OCI-LY7 (cell line): Measurements from ENCODE around the gene OLAH. TPM values are rescaled to one million over a fixed set of nuclear protein-coding genes. Genes with fewer than 3 reads are reported as not detected.

Experiments
- BruUV-seq: library from RNA; stranded (reverse); fragments of 400-500 nt; replicated peaks from 2 replicates; lab custom pipeline; 2021; lab: Mats Ljungman, UMichigan
- CTCF ChIA-PET: fragments of 300-600 bp; sonication (Branson Sonifier 250); formaldehyde crosslinking; loops from one replicate; lab custom pipeline; 2022; ENCODE audit warnings: antibody characterized with exemption; ENCODE audit not compliant: unreplicated experiment; lab: Charles Lee
- POLR2A ChIA-PET: fragments of 300-600 bp; sonication (Branson Sonifier 250); formaldehyde crosslinking; loops from one replicate; lab custom pipeline; 2022; ENCODE audit warnings: antibody characterized with exemption; lab: Charles Lee
- DNase-seq: peaks from one replicate; pipeline ENCODE4 v3.0.0-alpha.2; 2015; ENCODE audit warnings: low spot score
- H2AFZ ChIP-seq: fragments of 200-600 bp; sonication (generic), shearing (Covaris generic); 2 replicates; pipeline ENCODE4 v1.6.1; 2014; ENCODE audit warnings: mild to moderate bottlenecking, antibody characterized with exemption, low read length, moderate library complexity
- H3K27ac ChIP-seq: fragments of 200-600 bp; sonication (generic); 2 replicates; pipeline ENCODE4 v1.5.1; 2014; ENCODE audit warnings: mixed run types, low read depth, mild to moderate bottlenecking, moderate library complexity, low read length, inconsistent platforms; ENCODE audit not compliant: poor library complexity, severe bottlenecking
- H3K36me3 ChIP-seq: fragments of 200-600 bp; sonication (generic); 2 replicates; pipeline ENCODE4 v1.6.1; 2014; ENCODE audit warnings: mild to moderate bottlenecking, antibody characterized with exemption, low read length, moderate library complexity, mixed read lengths; ENCODE audit not compliant: insufficient read depth
- H3K4me1 ChIP-seq: fragments of 200-600 bp; sonication (generic); 2 replicates; pipeline ENCODE4 v1.5.1; 2014; ENCODE audit warnings: mild to moderate bottlenecking, low read length; ENCODE audit not compliant: insufficient read depth, poor library complexity, severe bottlenecking
- H3K4me2 ChIP-seq: fragments of 200-600 bp; sonication (generic); 2 replicates; pipeline ENCODE4 v1.6.1; 2014; ENCODE audit warnings: mild to moderate bottlenecking, low read length
- H3K4me3 ChIP-seq: fragments of 200-600 bp; sonication (generic); 2 replicates; pipeline ENCODE4 v1.5.1; 2014; ENCODE audit warnings: mild to moderate bottlenecking, low read depth, low read length; ENCODE audit not compliant: poor library complexity, severe bottlenecking
- H3K79me2 ChIP-seq: fragments of 200-600 bp; sonication (generic); 2 replicates; pipeline ENCODE4 v1.6.1; 2016; ENCODE audit warnings: low read depth, mild to moderate bottlenecking, low read length, moderate library complexity, mixed read lengths; ENCODE audit not compliant: insufficient read depth
- H3K9me2 ChIP-seq: fragments of 200-600 bp; sonication (generic); 2 replicates; pipeline ENCODE4 v1.6.1; 2016; ENCODE audit warnings: mild to moderate bottlenecking, low read length, mixed read lengths; ENCODE audit not compliant: insufficient read depth
- H3K9me3 ChIP-seq: fragments of 200-600 bp; sonication (generic); 2 replicates; pipeline ENCODE4 v1.6.1; 2014; ENCODE audit warnings: mild to moderate bottlenecking, mixed run types, low read length, mixed read lengths
- H4K20me1 ChIP-seq: fragments of 200-600 bp; sonication (generic); 2 replicates; pipeline ENCODE4 v1.6.1; 2014; ENCODE audit warnings: mild to moderate bottlenecking, antibody characterized with exemption, low read length, moderate library complexity, mixed read lengths; ENCODE audit not compliant: insufficient read depth
- EZH2phosphoT487 ChIP-seq: fragments of 200-600 bp; sonication (generic); IDR thresholded peaks from 2 replicates; pipeline ENCODE4 v1.6.1; 2018; ENCODE audit warnings: low read depth, borderline replicate concordance, mild to moderate bottlenecking, mixed run types, antibody characterized with exemption, low read length, moderate library complexity, mixed read lengths
- intact Hi-C: fragments of 100-400 bp; cut with micrococcal nuclease; formaldehyde crosslinking; loops from one replicate; pipeline ENCODE4 v1.10.0; 2022; ENCODE audit not compliant: unreplicated experiment
- total RNA-seq, 2 experiments: library from RNA; depleted of rRNA in 1 of 2; stranded (reverse); fragments of >200 nt in 1 of 2; shearing (Covaris generic) in 1 of 2; gene quantifications; 2 replicates each; pipeline ENCODE4 v1.2.3, GENCODE V29; 2014 to 2022
- TF ChIP-seq, protein P1 (sequence below): fragments of 200-600 bp; sonication (generic); conservative IDR thresholded peaks from 2 replicates; pipeline ENCODE4 v1.5.1; 2014; ENCODE audit warnings: mild to moderate bottlenecking, antibody characterized with exemption, low read length, moderate library complexity, mixed read lengths

OLAH gene
- total RNA-seq, 2 experiments from 2014 or later, result not detected

DNA sequence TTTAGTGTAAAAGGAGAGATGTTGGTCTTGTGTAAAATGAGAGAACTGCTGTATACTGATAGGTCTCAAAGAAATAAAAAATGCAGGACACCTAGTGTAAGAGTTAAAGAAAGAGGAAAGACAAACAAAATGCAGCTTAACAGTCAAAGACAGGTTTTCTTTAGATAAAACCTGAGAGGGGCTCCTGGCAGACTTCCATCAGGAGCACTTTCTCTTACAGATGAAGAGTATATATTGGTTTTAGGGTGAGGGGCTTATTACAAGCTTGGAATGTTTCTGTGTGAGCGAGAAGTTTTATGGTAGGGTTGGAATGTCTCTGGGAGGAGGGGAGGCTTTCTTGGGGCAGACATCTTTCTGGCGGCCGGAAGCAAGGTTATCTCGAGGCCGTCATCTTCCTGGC, 28.6 kb downstream of the OLAH start:
- ChIA-PET POLR2A (interaction anchor here (0.5 to 1.2 kb wide), 2 partner anchors 9 to 853 kb away, joined by 3 read pairs; no protein-coding TSS in a partner anchor), CTCF (no interaction called here)
- BruUV-seq, result no TSS peak
- Histone ChIP-seq H3K36me3 (no peaks in the 10 kb centered on the region), H2AFZ (no peak overlapping the region), H3K4me1 (no peaks in the 10 kb centered on the region), H3K9me2 (no peaks in the 10 kb centered on the region), H3K4me3 (no peak overlapping the region), H3K27ac (no peak overlapping the region), H4K20me1 (no peaks in the 10 kb centered on the region), H3K4me2 (no peak overlapping the region), H3K9me3 (no peaks in the 10 kb centered on the region; the same call in 1 of the 2 replicates), H3K79me2 (no peaks in the 10 kb centered on the region)
- TF ChIP-seq, protein P1, sequence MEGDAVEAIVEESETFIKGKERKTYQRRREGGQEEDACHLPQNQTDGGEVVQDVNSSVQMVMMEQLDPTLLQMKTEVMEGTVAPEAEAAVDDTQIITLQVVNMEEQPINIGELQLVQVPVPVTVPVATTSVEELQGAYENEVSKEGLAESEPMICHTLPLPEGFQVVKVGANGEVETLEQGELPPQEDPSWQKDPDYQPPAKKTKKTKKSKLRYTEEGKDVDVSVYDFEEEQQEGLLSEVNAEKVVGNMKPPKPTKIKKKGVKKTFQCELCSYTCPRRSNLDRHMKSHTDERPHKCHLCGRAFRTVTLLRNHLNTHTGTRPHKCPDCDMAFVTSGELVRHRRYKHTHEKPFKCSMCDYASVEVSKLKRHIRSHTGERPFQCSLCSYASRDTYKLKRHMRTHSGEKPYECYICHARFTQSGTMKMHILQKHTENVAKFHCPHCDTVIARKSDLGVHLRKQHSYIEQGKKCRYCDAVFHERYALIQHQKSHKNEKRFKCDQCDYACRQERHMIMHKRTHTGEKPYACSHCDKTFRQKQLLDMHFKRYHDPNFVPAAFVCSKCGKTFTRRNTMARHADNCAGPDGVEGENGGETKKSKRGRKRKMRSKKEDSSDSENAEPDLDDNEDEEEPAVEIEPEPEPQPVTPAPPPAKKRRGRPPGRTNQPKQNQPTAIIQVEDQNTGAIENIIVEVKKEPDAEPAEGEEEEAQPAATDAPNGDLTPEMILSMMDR, result no peak
- no peak for TF ChIP-seq EZH2phosphoT487
- intact Hi-C loops, result no loop called here
- no peak for DNase-seq

DNA sequence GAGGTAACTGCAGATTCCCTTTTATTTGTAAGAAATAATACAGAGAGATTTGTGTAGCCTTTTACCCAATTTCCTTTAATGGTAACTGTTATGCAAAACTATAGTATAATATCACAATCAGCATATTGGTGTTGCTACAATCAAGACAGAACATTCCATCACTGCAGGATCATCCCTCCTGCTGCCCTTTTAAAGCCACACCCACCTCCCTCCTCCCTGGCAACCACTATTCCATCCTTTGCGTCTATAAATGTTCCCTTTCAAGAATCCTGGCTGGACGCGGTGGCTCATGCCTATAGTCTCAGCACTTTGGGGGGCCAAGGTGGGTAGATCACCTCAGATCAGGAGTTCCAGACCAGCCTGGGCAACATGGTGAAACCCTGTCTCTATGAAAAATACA, 31.7 kb downstream of the OLAH start:
- no peak overlapping the region for H3K27ac ChIP-seq
- H3K4me3 ChIP-seq, result no peak overlapping the region
- no peaks in the 10 kb centered on the region for H3K79me2 ChIP-seq
- TF ChIP-seq EZH2phosphoT487, result no peak
- TF ChIP-seq, protein P1, result no peak
- no peaks in the 10 kb centered on the region for H3K9me2 ChIP-seq
- no peaks in the 10 kb centered on the region for H4K20me1 ChIP-seq
- no peak overlapping the region for H2AFZ ChIP-seq
- H3K4me2 ChIP-seq, result no peak overlapping the region
- intact Hi-C loops, result no loop called here
- BruUV-seq, result no TSS peak
- no peak for DNase-seq
- H3K36me3 ChIP-seq, result no peaks in the 10 kb centered on the region
- H3K4me1 ChIP-seq, result no peaks in the 10 kb centered on the region
- ChIA-PET POLR2A (no interaction called here), CTCF (no interaction called here)
- H3K9me3 ChIP-seq, result no peaks in the 10 kb centered on the region; the same call in 1 of the 2 replicates

DNA sequence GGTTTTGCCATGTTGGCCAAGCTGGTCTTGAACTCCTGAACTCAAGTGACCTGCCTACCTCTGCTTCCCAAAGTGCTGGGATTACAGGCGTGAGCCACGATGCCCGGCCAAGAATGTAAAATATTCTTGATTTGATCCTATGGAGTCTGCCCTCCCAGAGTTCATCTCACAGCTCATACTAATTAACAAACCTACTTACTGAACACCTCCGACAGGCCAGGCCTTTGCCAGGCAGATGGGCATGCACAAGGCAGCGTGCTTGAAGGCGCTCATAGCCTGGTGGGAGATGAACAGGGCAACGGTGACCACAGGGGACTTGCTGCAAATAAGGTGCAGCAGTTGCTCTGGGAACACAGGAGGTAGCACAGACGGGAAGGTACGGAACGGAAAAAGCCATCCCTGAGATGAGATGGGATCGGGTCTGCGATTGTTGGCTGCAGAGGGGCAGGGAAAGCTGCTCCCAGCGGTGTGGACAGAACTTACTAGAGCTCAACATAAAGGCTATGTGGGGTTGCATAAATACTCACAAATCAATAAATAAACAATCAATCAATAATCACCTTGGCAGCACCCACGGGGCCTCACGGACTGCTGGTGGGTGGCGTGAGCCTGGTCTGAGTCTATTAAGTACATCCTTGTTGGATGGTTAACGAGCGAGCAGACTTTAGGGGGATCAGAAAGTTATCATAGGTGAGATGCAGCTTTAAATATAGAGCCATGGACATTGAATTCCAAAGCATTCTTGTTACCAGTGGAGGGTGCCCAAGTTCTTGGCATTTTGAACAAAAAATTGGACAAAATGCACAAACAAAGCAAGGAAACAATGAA, 40.1 kb downstream of the OLAH start:
- Histone ChIP-seq H3K36me3 (no peaks in the 10 kb centered on the region), H3K27ac (no peak overlapping the region), H3K9me3 (no peaks in the 10 kb centered on the region), H2AFZ (no peak overlapping the region), H3K4me1 (no peaks in the 10 kb centered on the region), H3K4me3 (no peak overlapping the region), H4K20me1 (no peaks in the 10 kb centered on the region), H3K79me2 (no peaks in the 10 kb centered on the region), H3K9me2 (no peaks in the 10 kb centered on the region), H3K4me2 (no peak overlapping the region)
- intact Hi-C loops, result no loop called here
- TF ChIP-seq EZH2phosphoT487, result no peak
- TF ChIP-seq, protein P1, result no peak
- CTCF ChIA-PET, result no interaction called here
- POLR2A ChIA-PET, result interaction anchor here (0.8 to 1.2 kb wide), 2 partner anchors 15 to 19 kb away, joined by 3 to 6 read pairs; no protein-coding TSS in a partner anchor
- BruUV-seq, result no TSS peak
- no peak for DNase-seq
